ENCODE measurements around the gene GPX7. TPM values are rescaled to one million over a fixed set of nuclear protein-coding genes. Genes with fewer than 3 reads are reported as not detected.

GPX7 gene
- total RNA-seq: 10 to 100 TPM; 22.7 to 26.3 TPM

GRCh38 chr1:52601991-52602855 lies at the start of gene GPX7:
Gene GPX7 (plus strand): TSS chr1:52602371. CDS start chr1:52602410, 39 bp downstream.
- intact Hi-C loops (cut with DNase I): loop anchor here (10.0 kb wide), 1 partner anchor 47 kb away; the partner anchor contains the start of gene TUT4
- peaks cover 8% of the 10 kb centered on the region for H3K4me1 ChIP-seq (replicated peaks)
- no peaks in the 10 kb centered on the region for H3K27me3 ChIP-seq (replicated peaks; ENCODE audit: insufficient read depth)
- H3K4me3 ChIP-seq: peak within 1 kb of the TSS; percentile 47 to 51
- peak within 1 kb of the TSS; percentile 70 to 79 for H3K27ac ChIP-seq
- no peaks in the 10 kb centered on the region for H3K9me3 ChIP-seq
- no peaks in the 10 kb centered on the region for H3K36me3 ChIP-seq
- 2% methylated on average over 47 of the region's 97 CpGs for WGBS
- peak; percentile 19 for DNase-seq (ENCODE audit: low spot score)
- TF ChIP-seq, protein P1, sequence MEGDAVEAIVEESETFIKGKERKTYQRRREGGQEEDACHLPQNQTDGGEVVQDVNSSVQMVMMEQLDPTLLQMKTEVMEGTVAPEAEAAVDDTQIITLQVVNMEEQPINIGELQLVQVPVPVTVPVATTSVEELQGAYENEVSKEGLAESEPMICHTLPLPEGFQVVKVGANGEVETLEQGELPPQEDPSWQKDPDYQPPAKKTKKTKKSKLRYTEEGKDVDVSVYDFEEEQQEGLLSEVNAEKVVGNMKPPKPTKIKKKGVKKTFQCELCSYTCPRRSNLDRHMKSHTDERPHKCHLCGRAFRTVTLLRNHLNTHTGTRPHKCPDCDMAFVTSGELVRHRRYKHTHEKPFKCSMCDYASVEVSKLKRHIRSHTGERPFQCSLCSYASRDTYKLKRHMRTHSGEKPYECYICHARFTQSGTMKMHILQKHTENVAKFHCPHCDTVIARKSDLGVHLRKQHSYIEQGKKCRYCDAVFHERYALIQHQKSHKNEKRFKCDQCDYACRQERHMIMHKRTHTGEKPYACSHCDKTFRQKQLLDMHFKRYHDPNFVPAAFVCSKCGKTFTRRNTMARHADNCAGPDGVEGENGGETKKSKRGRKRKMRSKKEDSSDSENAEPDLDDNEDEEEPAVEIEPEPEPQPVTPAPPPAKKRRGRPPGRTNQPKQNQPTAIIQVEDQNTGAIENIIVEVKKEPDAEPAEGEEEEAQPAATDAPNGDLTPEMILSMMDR (IDR thresholded peaks at IDR 0.05): no peak
- no peak for TF ChIP-seq POLR2A (IDR thresholded peaks at IDR 0.05)
- TF ChIP-seq POLR2AphosphoS5 (IDR thresholded peaks at IDR 0.05): no peak

GRCh38 chr1:52552505-52553361 lies 49.4 kb upstream of the GPX7 start, which contains the start of gene TUT4:
Gene TUT4 (minus strand): TSS chr1:52553092. CDS start chr1:52526280, 26,812 bp downstream.
- no peaks in the 10 kb centered on the region for H3K36me3 ChIP-seq
- peak; percentile 62 for DNase-seq (ENCODE audit: low spot score)
- WGBS: 1% methylated on average over 54 of the region's 68 CpGs
- peak; percentile 67 for TF ChIP-seq POLR2A (IDR thresholded peaks at IDR 0.05)
- peak; percentile 8 for TF ChIP-seq POLR2AphosphoS5 (IDR thresholded peaks at IDR 0.05)
- TF ChIP-seq, protein P1 (IDR thresholded peaks at IDR 0.05): no peak
- intact Hi-C loops (cut with DNase I): loop anchor here (10.0 kb wide), 1 partner anchor 52 kb away; the partner anchor contains the start of gene GPX7
- H3K4me1 ChIP-seq (replicated peaks): no peaks in the 10 kb centered on the region
- H3K27me3 ChIP-seq (replicated peaks; ENCODE audit: insufficient read depth): no peaks in the 10 kb centered on the region
- H3K9me3 ChIP-seq: no peaks in the 10 kb centered on the region
- peak within 1 kb of the TSS; percentile 94 for H3K27ac ChIP-seq
- H3K4me3 ChIP-seq: peak within 1 kb of the TSS; percentile 87 to 94

- H3K4me1 ChIP-seq (replicated peaks): no peaks in the 10 kb centered on the region
- H3K27ac ChIP-seq: peak overlapping the region; percentile 94
- 3% methylated on average over 39 of the region's 66 CpGs for WGBS
- H3K9me3 ChIP-seq: no peaks in the 10 kb centered on the region
- intact Hi-C loops (cut with DNase I): loop anchor here (10.0 kb wide), 1 partner anchor 51 kb away; the partner anchor contains the start of gene GPX7
- peak overlapping the region; percentile 87 to 94 for H3K4me3 ChIP-seq
- peak; percentile 74 for DNase-seq (ENCODE audit: low spot score)
- peak; percentile 54 for TF ChIP-seq POLR2A (IDR thresholded peaks at IDR 0.05)
- no peak for TF ChIP-seq POLR2AphosphoS5 (IDR thresholded peaks at IDR 0.05)
- no peaks in the 10 kb centered on the region for H3K27me3 ChIP-seq (replicated peaks; ENCODE audit: insufficient read depth)
- H3K36me3 ChIP-seq: no peaks in the 10 kb centered on the region
Measured at GRCh38 chr1:52553362-52554266, 48.6 kb upstream of the GPX7 start.

GRCh38 chr1:52554267-52554640 lies 47.9 kb upstream of the GPX7 start:
- no peaks in the 10 kb centered on the region for H3K27me3 ChIP-seq (replicated peaks; ENCODE audit: insufficient read depth)
- no peaks in the 10 kb centered on the region for H3K4me1 ChIP-seq (replicated peaks)
- peak overlapping the region in 1 of 2 donors; percentile 94 for H3K27ac ChIP-seq
- H3K9me3 ChIP-seq: no peaks in the 10 kb centered on the region
- no peak for DNase-seq (ENCODE audit: low spot score)
- H3K36me3 ChIP-seq: no peaks in the 10 kb centered on the region
- 45% methylated on average over 6 of the region's 6 CpGs for WGBS
- H3K4me3 ChIP-seq: no peak overlapping the region
- TF ChIP-seq POLR2AphosphoS5 (IDR thresholded peaks at IDR 0.05) (no peak), POLR2A (IDR thresholded peaks at IDR 0.05) (no peak)
- TF ChIP-seq, protein P1 (IDR thresholded peaks at IDR 0.05): no peak
- intact Hi-C loops (cut with DNase I): loop anchor here (10.0 kb wide), 1 partner anchor 51 kb away; the partner anchor contains the start of gene GPX7

Measured in prostate gland (tissue), 2 donors.